Measurements from ENCODE around the gene GRAMD1A. TPM values are rescaled to one million over a fixed set of nuclear protein-coding genes. Genes with fewer than 3 reads are reported as not detected.
"Not testable (repeated sequence)": the region's sequence is repeated elsewhere in the genome, so short reads cannot be mapped to it uniquely, and the experiment has no call there.

Gene GRAMD1A
- total and polyA plus RNA-seq, 4 experiments from 2014 or later, result 16.3 to 221 (median 130) TPM

DNA sequence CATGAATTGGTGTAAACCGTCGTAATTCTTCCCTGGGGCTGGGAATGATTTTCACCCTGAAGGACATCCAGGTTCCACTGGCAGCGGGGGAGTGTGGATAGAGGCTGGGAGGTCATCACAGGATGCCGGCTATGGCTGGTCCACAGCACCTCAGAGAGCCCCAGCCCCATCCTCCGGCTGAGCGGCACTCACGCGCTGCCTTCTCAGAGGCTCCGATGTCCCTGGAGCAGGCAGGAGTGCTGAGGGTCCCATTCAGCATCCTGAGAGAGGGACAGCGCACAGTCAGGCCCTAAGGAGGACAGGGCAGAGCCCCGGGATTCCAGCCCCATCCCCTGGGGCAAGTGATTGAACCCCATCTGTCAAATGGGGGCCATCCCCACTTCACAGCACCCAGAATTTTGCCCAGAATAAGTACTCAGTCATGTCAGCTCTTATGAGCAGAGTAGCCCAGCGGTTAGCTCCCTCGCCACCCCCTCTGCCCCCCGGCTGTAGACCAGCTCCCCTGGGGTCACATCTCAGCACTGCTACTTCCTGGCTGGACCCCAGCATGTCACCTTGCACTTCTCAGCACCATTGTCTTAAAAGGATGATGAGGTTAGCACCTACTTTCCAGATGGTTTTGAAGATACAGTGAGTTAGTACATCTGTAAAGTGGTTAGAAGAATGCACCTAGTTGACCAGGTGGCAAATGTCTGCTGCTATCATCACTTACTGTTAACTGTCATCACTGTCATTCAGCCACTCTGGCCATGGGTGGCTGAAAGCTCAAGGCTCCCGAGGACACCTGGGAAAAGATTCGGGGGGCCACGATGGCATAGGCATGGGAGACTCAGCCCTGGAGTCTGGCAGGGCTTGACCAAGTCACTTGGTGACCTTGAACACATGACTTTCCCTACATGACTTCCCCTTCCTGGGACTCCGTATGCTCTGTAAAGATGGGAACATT is 11.9 kb downstream of the GRAMD1A start:
- H3K27me3 Mint-ChIP-seq, result no peaks in the 10 kb centered on the region
- H3K4me1 ChIP-seq (ENCODE audit: insufficient read depth, low read length), result peaks cover 69% of the 10 kb centered on the region
- POLR2A ChIA-PET (ENCODE audit: partially characterized antibody), result interaction anchor here (0.9 to 13.7 kb wide), 8 partner anchors 12 to 174 kb away, joined by 3 to 282 read pairs (median 4); partner anchors contain the start of gene GRAMD1A
- DNase-seq, result peak in 1 of 5 donors; percentile 58
- peak overlapping the region in 5 of 8 donors; percentile 63 to 82 (median 74) for H3K4me3 Mint-ChIP-seq
- peaks cover 0 to 2% (median 0%) of the 10 kb centered on the region in 8 donors for H3K9me3 Mint-ChIP-seq
- intact Hi-C loops (cut with micrococcal nuclease), result loop anchor here (2.0 to 5.0 kb wide), 2 partner anchors 173 to 280 kb away; partner anchors contain the start of gene ZNF181
- H3K27me3 ChIP-seq (ENCODE audit: insufficient read depth, low read length), result no peaks in the 10 kb centered on the region
- no peak overlapping the region for H3K4me3 ChIP-seq (ENCODE audit: low read length in 2 of 2)
- H3K9me3 ChIP-seq (ENCODE audit: control insufficient read depth in 1 of 2, low read length in 2 of 2), result no peaks in the 10 kb centered on the region
- H3K36me3 ChIP-seq (ENCODE audit: insufficient read depth, low read length), result peaks cover 29% of the 10 kb centered on the region
- peaks cover 27 to 54% of the 10 kb centered on the region in 2 donors for H3K36me3 Mint-ChIP-seq
- peak overlapping the region; percentile 89 to 98 (median 96) for H3K27ac Mint-ChIP-seq
- peak overlapping the region; percentile 64 for H3K27ac ChIP-seq (ENCODE audit: low read depth, low read length)
- CTCF ChIA-PET (ENCODE audit: partially characterized antibody), result interaction anchor here (0.8 to 6.2 kb wide), 16 partner anchors 11 to 174 kb away, joined by 3 to 124 read pairs (median 4); partner anchors contain the start of genes GRAMD1A and ZNF792
- H3K4me1 Mint-ChIP-seq, result peaks cover 42 to 70% (median 56%) of the 10 kb centered on the region in 4 donors

DNA sequence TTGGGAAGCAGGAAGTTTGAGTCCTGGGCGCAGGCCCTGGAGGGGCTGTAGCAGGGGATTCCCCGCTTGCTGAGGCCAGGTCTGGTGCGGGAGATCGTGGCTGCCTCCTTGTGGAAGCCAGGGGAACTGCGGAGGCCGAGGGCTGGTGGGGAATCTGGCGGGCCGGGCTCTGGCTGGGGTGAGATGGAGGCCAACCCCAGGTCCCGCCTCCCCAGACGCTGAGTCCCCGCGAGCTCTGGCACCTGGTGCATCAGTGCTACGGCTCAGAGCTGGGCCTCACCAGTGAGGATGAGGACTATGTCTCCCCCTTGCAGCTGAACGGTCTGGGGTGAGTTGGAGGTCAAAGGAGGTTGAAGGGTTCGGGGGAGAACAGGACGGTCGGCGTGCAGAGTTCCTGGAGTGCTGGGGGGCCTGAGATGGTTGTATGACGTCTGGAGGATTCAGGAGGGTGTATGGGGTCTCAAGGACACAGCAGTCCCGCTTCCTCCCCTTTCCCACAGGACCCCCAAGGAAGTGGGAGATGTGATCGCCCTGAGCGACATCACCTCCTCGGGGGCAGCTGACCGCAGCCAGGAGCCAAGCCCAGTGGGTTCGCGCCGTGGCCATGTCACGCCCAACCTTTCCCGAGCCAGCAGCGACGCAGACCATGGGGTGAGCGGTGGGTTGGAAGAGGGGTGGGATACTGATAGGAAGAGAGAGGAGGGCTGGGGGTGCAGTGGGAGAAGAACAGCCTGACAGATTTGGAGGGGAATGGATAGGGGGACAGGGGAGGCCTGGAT is 13.1 kb downstream of the GRAMD1A start:
- Histone ChIP-seq H3K9me3 (ENCODE audit: control insufficient read depth in 1 of 2, low read length in 2 of 2) (no peaks in the 10 kb centered on the region), H3K36me3 (ENCODE audit: insufficient read depth, low read length) (peaks cover 39% of the 10 kb centered on the region), H3K27ac (ENCODE audit: low read depth, low read length) (peak overlapping the region; percentile 64), H3K27me3 (ENCODE audit: insufficient read depth, low read length) (no peaks in the 10 kb centered on the region), H3K4me3 (ENCODE audit: low read length in 2 of 2) (peak overlapping the region in 1 of 2 donors; percentile 51), H3K4me1 (ENCODE audit: insufficient read depth, low read length) (peaks cover 76% of the 10 kb centered on the region)
- H3K4me1 Mint-ChIP-seq, result peaks cover 47 to 73% (median 58%) of the 10 kb centered on the region in 4 donors
- H3K4me3 Mint-ChIP-seq, result peak overlapping the region; percentile 66 to 91 (median 85)
- CTCF ChIA-PET (ENCODE audit: partially characterized antibody), result interaction anchor here (0.6 to 6.2 kb wide), 20 partner anchors 12 to 351 kb away, joined by 3 to 124 read pairs (median 4); partner anchors contain the start of genes GRAMD1A, ZNF30 and ZNF792
- DNase-seq, result peak; percentile 77 to 87 (median 79)
- peak overlapping the region; percentile 89 to 98 (median 96) for H3K27ac Mint-ChIP-seq
- POLR2A ChIA-PET (ENCODE audit: partially characterized antibody), result interaction anchor here (0.9 to 13.7 kb wide), 13 partner anchors 13 to 336 kb away, joined by 3 to 282 read pairs (median 15); partner anchors contain the start of genes GRAMD1A, SCGB2B2, SCN1B and ZNF30
- peaks cover 37 to 61% of the 10 kb centered on the region in 2 donors for H3K36me3 Mint-ChIP-seq
- no peaks in the 10 kb centered on the region for H3K27me3 Mint-ChIP-seq
- peaks cover 0 to 2% (median 0%) of the 10 kb centered on the region in 8 donors for H3K9me3 Mint-ChIP-seq
- intact Hi-C loops (cut with micrococcal nuclease), result loop anchor here (1.0 to 5.0 kb wide), 3 partner anchors 40 to 281 kb away; partner anchors contain the start of gene ZNF181

DNA sequence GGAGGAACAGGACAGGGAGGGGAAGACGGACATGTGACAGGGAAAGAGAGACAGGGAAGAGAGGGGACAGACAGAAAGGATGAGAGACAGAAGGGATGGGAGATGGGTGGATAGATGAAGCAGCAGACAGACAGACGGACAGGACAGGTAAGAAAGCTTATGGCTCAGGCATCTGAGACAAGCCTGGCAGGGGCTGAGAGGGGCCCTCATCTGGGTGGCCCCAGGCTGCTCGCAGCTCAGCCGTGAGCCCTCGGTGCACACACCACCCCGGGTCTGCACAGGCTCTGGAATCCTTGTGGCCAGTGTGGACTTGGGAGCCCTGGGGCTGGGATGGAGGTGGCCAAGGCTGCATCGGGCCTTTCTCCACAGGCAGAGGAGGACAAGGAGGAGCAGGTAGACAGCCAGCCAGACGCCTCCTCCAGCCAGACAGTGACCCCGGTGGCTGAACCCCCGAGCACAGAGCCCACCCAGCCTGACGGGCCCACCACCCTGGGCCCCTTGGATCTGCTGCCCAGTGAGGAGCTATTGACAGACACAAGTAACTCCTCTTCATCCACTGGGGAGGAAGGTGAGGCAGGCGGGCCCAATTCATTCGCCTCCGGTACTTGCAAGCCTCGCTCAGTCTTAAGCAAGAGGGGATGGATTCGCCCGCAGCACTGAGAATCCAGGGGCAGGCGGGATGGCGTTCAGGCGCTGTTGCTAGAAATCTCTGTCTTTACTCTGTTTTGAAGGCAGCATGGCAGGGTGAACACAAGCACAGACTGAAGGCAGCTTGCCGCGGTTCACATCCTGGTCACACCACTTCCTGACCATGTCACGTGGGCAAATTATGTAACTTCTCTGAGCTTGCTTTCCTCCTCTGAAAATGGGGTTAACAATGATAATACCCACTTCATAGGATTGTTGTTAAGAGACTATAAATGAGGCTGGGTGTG is 14.0 kb downstream of the GRAMD1A start:
- H3K27ac ChIP-seq (ENCODE audit: low read depth, low read length), result peak overlapping the region; percentile 64
- ChIA-PET CTCF (ENCODE audit: partially characterized antibody) (interaction anchor here (0.6 to 6.2 kb wide), 25 partner anchors 8 to 352 kb away, joined by 3 to 124 read pairs (median 4); partner anchors contain the start of genes GRAMD1A, ZNF30 and ZNF792), POLR2A (ENCODE audit: partially characterized antibody) (interaction anchor here (0.8 to 13.7 kb wide), 24 partner anchors 8 to 602 kb away, joined by 3 to 282 read pairs (median 5); partner anchors contain the start of genes GRAMD1A, HPN, SCN1B and ZNF30)
- peaks cover 45% of the 10 kb centered on the region for H3K36me3 ChIP-seq (ENCODE audit: insufficient read depth, low read length)
- no peaks in the 10 kb centered on the region for H3K27me3 ChIP-seq (ENCODE audit: insufficient read depth, low read length)
- intact Hi-C loops (cut with micrococcal nuclease), result loop anchor here (1.0 to 5.0 kb wide), 5 partner anchors 13 to 282 kb away; partner anchors contain the start of gene ZNF181
- Mint-ChIP-seq H3K36me3 (peaks cover 42 to 67% of the 10 kb centered on the region in 2 donors), H3K4me3 (peak overlapping the region; percentile 78 to 91 (median 85)), H3K4me1 (peaks cover 47 to 73% (median 58%) of the 10 kb centered on the region in 4 donors), H3K27ac (peak overlapping the region; percentile 93 to 98 (median 96)), H3K27me3 (no peaks in the 10 kb centered on the region), H3K9me3 (peaks cover 0 to 2% (median 0%) of the 10 kb centered on the region in 8 donors)
- H3K9me3 ChIP-seq (ENCODE audit: control insufficient read depth in 1 of 2, low read length in 2 of 2), result no peaks in the 10 kb centered on the region
- peaks cover 76% of the 10 kb centered on the region for H3K4me1 ChIP-seq (ENCODE audit: insufficient read depth, low read length)
- H3K4me3 ChIP-seq (ENCODE audit: low read length in 2 of 2), result peak overlapping the region; percentile 48 to 51
- peak; percentile 81 to 88 (median 84) for DNase-seq

DNA sequence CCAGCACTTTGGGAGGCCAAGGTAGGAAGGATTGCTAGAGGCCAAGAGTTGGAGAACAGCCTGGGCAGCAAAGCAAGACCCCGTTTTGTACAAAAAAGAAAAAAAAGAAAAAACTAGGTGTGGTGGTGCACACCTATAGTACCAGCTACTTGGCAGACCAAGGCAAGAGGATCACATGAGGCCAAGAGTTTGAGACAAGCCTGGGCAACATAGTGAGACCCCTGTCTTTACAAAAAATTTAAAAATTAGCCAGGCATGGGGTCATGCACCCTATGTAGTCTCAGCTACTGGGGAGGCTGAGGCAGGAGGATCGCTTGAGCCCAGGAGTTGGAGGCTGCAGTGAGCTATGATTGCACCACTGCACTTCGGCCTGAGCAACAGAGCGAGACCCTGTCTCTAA is 14.7 kb downstream of the GRAMD1A start:
- Mint-ChIP-seq H3K4me1 (peaks cover 49 to 67% (median 58%) of the 10 kb centered on the region in 4 donors), H3K27ac (peak overlapping the region; percentile 93 to 98 (median 96)), H3K4me3 (peak overlapping the region; percentile 78 to 91 (median 85)), H3K36me3 (peaks cover 46 to 66% of the 10 kb centered on the region in 2 donors)
- peaks cover 45% of the 10 kb centered on the region for H3K36me3 ChIP-seq (ENCODE audit: insufficient read depth, low read length)
- H3K27me3 Mint-ChIP-seq; H3K9me3 Mint-ChIP-seq; H3K4me3 ChIP-seq (ENCODE audit: low read length in 2 of 2); H3K27me3 ChIP-seq (ENCODE audit: insufficient read depth, low read length); DNase-seq; H3K9me3 ChIP-seq (ENCODE audit: control insufficient read depth in 1 of 2, low read length in 2 of 2): not testable (repeated sequence)
- ChIA-PET CTCF (ENCODE audit: partially characterized antibody) (interaction anchor here (0.8 to 6.2 kb wide), 18 partner anchors 9 to 88 kb away, joined by 3 to 124 read pairs (median 4); partner anchors contain the start of genes GRAMD1A, ZNF30 and ZNF792), POLR2A (ENCODE audit: partially characterized antibody) (interaction anchor here (0.8 to 13.7 kb wide), 23 partner anchors 9 to 601 kb away, joined by 3 to 282 read pairs (median 5); partner anchors contain the start of genes GRAMD1A, HPN, SCN1B and ZNF30)
- intact Hi-C loops (cut with micrococcal nuclease), result loop anchor here (1.0 to 5.0 kb wide), 3 partner anchors 13 to 282 kb away; partner anchors contain the start of gene ZNF181
- peaks cover 72% of the 10 kb centered on the region for H3K4me1 ChIP-seq (ENCODE audit: insufficient read depth, low read length)
- peak overlapping the region; percentile 64 for H3K27ac ChIP-seq (ENCODE audit: low read depth, low read length)

DNA sequence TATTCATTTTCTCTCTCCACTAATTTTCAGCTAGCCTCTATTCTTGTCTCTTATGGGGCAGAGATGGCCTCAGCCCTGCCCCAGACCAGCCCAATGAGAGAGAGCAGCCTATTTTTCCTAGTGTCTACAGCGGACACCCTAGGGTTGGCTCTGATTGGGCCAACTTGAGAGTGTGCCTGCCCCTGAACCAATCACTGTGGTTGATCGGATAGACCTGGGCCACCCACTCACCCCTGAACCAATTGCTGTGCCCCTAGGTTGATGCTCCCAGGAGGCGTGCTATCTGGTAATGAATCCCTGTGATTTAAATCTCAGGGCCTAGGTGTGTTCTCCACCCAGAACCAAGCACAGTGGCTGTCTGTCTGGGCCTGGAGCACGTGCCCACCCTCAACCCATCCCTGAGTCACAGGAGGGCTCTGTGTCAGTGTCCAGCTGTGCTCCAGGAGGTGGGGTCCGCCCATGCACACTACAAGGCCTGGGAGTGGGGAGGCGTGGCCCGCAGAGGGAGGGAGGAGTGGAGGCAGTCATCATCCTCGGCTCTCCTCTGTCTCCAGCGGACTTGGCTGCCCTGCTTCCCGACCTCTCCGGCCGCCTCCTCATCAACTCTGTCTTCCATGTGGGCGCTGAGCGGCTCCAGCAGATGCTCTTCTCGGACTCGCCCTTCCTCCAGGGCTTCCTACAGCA is 15.3 kb downstream of the GRAMD1A start:
- DNase-seq, result peak in 1 of 5 donors; percentile 9
- ChIA-PET CTCF (ENCODE audit: partially characterized antibody) (interaction anchor here (0.8 to 6.2 kb wide), 12 partner anchors 12 to 84 kb away, joined by 3 to 124 read pairs (median 6); partner anchors contain the start of genes GRAMD1A and ZNF792), POLR2A (ENCODE audit: partially characterized antibody) (interaction anchor here (0.8 to 13.7 kb wide), 11 partner anchors 8 to 177 kb away, joined by 3 to 282 read pairs (median 15); partner anchors contain the start of genes GRAMD1A, SCN1B, ZNF30 and ZNF792)
- peak overlapping the region; percentile 64 for H3K27ac ChIP-seq (ENCODE audit: low read depth, low read length)
- no peaks in the 10 kb centered on the region for H3K9me3 ChIP-seq (ENCODE audit: control insufficient read depth in 1 of 2, low read length in 2 of 2)
- peaks cover 45 to 68% of the 10 kb centered on the region in 2 donors for H3K36me3 Mint-ChIP-seq
- no peak overlapping the region for H3K4me3 ChIP-seq (ENCODE audit: low read length in 2 of 2)
- peak overlapping the region in 3 of 8 donors; percentile 85 to 91 (median 87) for H3K4me3 Mint-ChIP-seq
- peaks cover 0 to 4% (median 0%) of the 10 kb centered on the region in 8 donors for H3K9me3 Mint-ChIP-seq
- intact Hi-C loops (cut with micrococcal nuclease), result loop anchor here (2.0 kb wide), 1 partner anchor 75 kb away; no protein-coding TSS in a partner anchor
- no peaks in the 10 kb centered on the region for H3K27me3 ChIP-seq (ENCODE audit: insufficient read depth, low read length)
- H3K4me1 Mint-ChIP-seq, result peaks cover 47 to 64% (median 54%) of the 10 kb centered on the region in 4 donors
- H3K27me3 Mint-ChIP-seq, result no peaks in the 10 kb centered on the region
- H3K4me1 ChIP-seq (ENCODE audit: insufficient read depth, low read length), result peaks cover 65% of the 10 kb centered on the region
- peak overlapping the region; percentile 83 to 98 (median 95) for H3K27ac Mint-ChIP-seq
- H3K36me3 ChIP-seq (ENCODE audit: insufficient read depth, low read length), result peaks cover 44% of the 10 kb centered on the region

Data from CD4-positive, alpha-beta memory T cell (primary cell).